Liver (tissue), 9 donors: ENCODE results near the gene ASB1. TPM values are rescaled to one million over a fixed set of nuclear protein-coding genes. Genes with fewer than 3 reads are reported as not detected.

Experiments
- DNase-seq: peaks from one replicate; pipeline ENCODE4 v3.0.0-alpha.2; 2017; ENCODE audit warnings: low spot score
- H3K27ac ChIP-seq, 2 donors: one replicate each; pipeline ENCODE4 v1.7.0; 2013; ENCODE audit warnings: inconsistent platforms in 2 of 2, low read length in 2 of 2, control low read depth in 1 of 2, low read depth in 1 of 2, mild to moderate bottlenecking in 1 of 2
- H3K27me3 ChIP-seq, 4 donors: one replicate each; pipeline versions ENCODE4 v1.6.1 to v1.7.0; 2013; ENCODE audit warnings: low read length in 3 of 4, inconsistent platforms in 1 of 4, mild to moderate bottlenecking in 1 of 4, moderate library complexity in 1 of 4; ENCODE audit not compliant: control insufficient read depth in 4 of 4, insufficient read depth in 4 of 4
- H3K36me3 ChIP-seq, 4 donors: one replicate each; pipeline versions ENCODE4 v1.6.1 to v1.7.0; 2013; ENCODE audit warnings: low read length in 3 of 4, mild to moderate bottlenecking in 3 of 4, low read depth in 1 of 4, moderate library complexity in 1 of 4; ENCODE audit not compliant: control insufficient read depth in 4 of 4, insufficient read depth in 3 of 4
- H3K4me1 ChIP-seq, 4 donors: one replicate each; pipeline versions ENCODE4 v1.6.1 to v1.7.0; 2013; ENCODE audit warnings: low read length in 3 of 4, mild to moderate bottlenecking in 3 of 4, moderate library complexity in 1 of 4; ENCODE audit not compliant: control insufficient read depth in 4 of 4, insufficient read depth in 4 of 4
- H3K4me3 ChIP-seq, 3 donors: one replicate each; pipeline versions ENCODE4 v1.6.1 to v1.7.0; 2013; ENCODE audit warnings: low read length in 3 of 3, control low read depth in 1 of 3, low read depth in 1 of 3, mild to moderate bottlenecking in 1 of 3
- H3K9ac ChIP-seq, 2 donors: one replicate each; pipeline ENCODE4 v1.7.0; 2013; ENCODE audit warnings: low read length in 2 of 2, mild to moderate bottlenecking in 2 of 2, moderate library complexity in 2 of 2, control low read depth in 1 of 2, low read depth in 1 of 2
- H3K9me3 ChIP-seq, 4 donors: one replicate each; pipeline versions ENCODE4 v1.6.1 to v1.7.0; 2013; ENCODE audit warnings: low read length in 3 of 4; ENCODE audit not compliant: control insufficient read depth in 4 of 4
- ATF3 ChIP-seq: IDR thresholded peaks from 2 replicates; pipeline ENCODE4 v1.6.1; 2016; ENCODE audit warnings: antibody characterized with exemption
- CTCF ChIP-seq: fragments of 150-350 bp; IDR thresholded peaks from 2 replicates; pipeline ENCODE4 v1.5.1; 2017; ENCODE audit warnings: improper control_type of control experiment, low read depth, low read length; ENCODE audit not compliant: missing input control
- EGR1 ChIP-seq, 2 donors: IDR thresholded peaks; 2 replicates each; pipeline ENCODE4 v1.6.1; 2016 to 2018; ENCODE audit warnings: antibody characterized with exemption in 2 of 2, low read depth in 2 of 2
- FOXA1 ChIP-seq: IDR thresholded peaks from 2 replicates; pipeline ENCODE4 v1.6.1; 2016; ENCODE audit warnings: antibody characterized with exemption
- FOXA2 ChIP-seq: IDR thresholded peaks from 2 replicates; pipeline ENCODE4 v1.6.1; 2016; ENCODE audit warnings: antibody characterized with exemption
- GABPA ChIP-seq, 2 donors: IDR thresholded peaks in 1 of 2; conservative IDR thresholded peaks in 1 of 2; 2 replicates each; pipeline ENCODE4 v1.6.1; 2016; ENCODE audit warnings: antibody characterized with exemption in 2 of 2, mild to moderate bottlenecking in 1 of 2, moderate library complexity in 1 of 2
- HNF4A ChIP-seq, 2 donors: conservative IDR thresholded peaks; 2 replicates each; pipeline ENCODE4 v1.6.1; 2016; ENCODE audit warnings: antibody characterized with exemption in 2 of 2, mild to moderate bottlenecking in 2 of 2
- HNF4G ChIP-seq: IDR thresholded peaks from 2 replicates; pipeline ENCODE4 v1.6.1; 2016; ENCODE audit warnings: antibody characterized with exemption
- JUND ChIP-seq, 2 donors: IDR thresholded peaks; 2 replicates each; pipeline ENCODE4 v1.6.1; 2016; ENCODE audit warnings: antibody characterized with exemption in 2 of 2
- MAX ChIP-seq: IDR thresholded peaks from 2 replicates; pipeline ENCODE4 v1.6.1; 2016; ENCODE audit warnings: antibody characterized with exemption
- NR2F2 ChIP-seq: IDR thresholded peaks from 2 replicates; pipeline ENCODE4 v1.6.1; 2016; ENCODE audit warnings: antibody characterized with exemption
- REST ChIP-seq: IDR thresholded peaks from 2 replicates; pipeline ENCODE4 v1.6.1; 2016; ENCODE audit warnings: antibody characterized with exemption, mild to moderate bottlenecking
- RXRA ChIP-seq, 2 donors: IDR thresholded peaks; 2 replicates each; pipeline ENCODE4 v1.6.1; 2017 to 2018; ENCODE audit warnings: antibody characterized with exemption in 2 of 2, mild to moderate bottlenecking in 1 of 2
- SP1 ChIP-seq: IDR thresholded peaks from 2 replicates; pipeline ENCODE4 v1.6.1; 2018; ENCODE audit warnings: antibody characterized with exemption, mild to moderate bottlenecking
- YY1 ChIP-seq: IDR thresholded peaks from 2 replicates; pipeline ENCODE4 v1.6.1; 2016; ENCODE audit warnings: antibody characterized with exemption, mild to moderate bottlenecking
- ZBTB33 ChIP-seq: IDR thresholded peaks from 2 replicates; pipeline ENCODE4 v1.6.1; 2016; ENCODE audit warnings: antibody characterized with exemption
- WGBS: extraction: QIAGEN DNeasy Blood & Tissue Kit; methylation state at CpG from one replicate; pipeline ENCODE4 v1.1.7; 2013; 5-methylcytosine and 5-hydroxymethylcytosine counted together
- polyA plus RNA-seq, 2 donors: library from polyadenylated mRNA; stranded (reverse) in 1 of 2; unstranded in 1 of 2; fragments of 200-250 nt in 1 of 2; fragments of >200 nt in 1 of 2; fragmentation: Nextera tagmentation in 1 of 2; extraction: Ambion mirVana in 1 of 2; gene quantifications; one replicate each; pipeline versions ENCODE4 v1.2.1 to v1.2.3, GENCODE V29; 2013 to 2015
- total RNA-seq, 2 donors: library from RNA; depleted of rRNA; stranded (reverse); fragments of >200 nt; gene quantifications; one replicate each; pipeline ENCODE4 v1.2.3, GENCODE V29; 2014
- donor health status: healthy.
- donor health status: healthy.
- donor health status: healthy.
- donor health status: healthy.
- donor health status: healthy.

The ASB1 gene
- total and polyA plus RNA-seq, 4 donors = 6.1 to 15.2 (median 10.5) TPM

- peak overlapping the region in 1 of 2 donors; percentile 75 for H3K9ac ChIP-seq
- peaks cover 16 to 29% (median 23%) of the 10 kb centered on the region in 4 donors for H3K4me1 ChIP-seq
- H3K27ac ChIP-seq = peak overlapping the region; percentile 88 to 92
Measured at GRCh38 chr2:238439917-238440316, 13.2 kb downstream of the ASB1 start.

GRCh38 chr2:238440331-238440730 is 13.6 kb downstream of the ASB1 start:
- no peaks in the 10 kb centered on the region for H3K9me3 ChIP-seq
- peak overlapping the region; percentile 88 to 92 for H3K27ac ChIP-seq
- H3K4me3 ChIP-seq = no peak overlapping the region
- TF ChIP-seq ZBTB33 = no peak
- no peak for TF ChIP-seq NR2F2
- no peak for TF ChIP-seq HNF4A (conservative IDR thresholded peaks at IDR 0.05)
- no peak for TF ChIP-seq YY1
- TF ChIP-seq CTCF = no peak
- no peak for TF ChIP-seq HNF4G
- TF ChIP-seq FOXA2 = no peak
- no peak for TF ChIP-seq JUND (IDR thresholded peaks at IDR 0.05)
- no peak for TF ChIP-seq MAX
- TF ChIP-seq RXRA (IDR thresholded peaks at IDR 0.05) = no peak
- TF ChIP-seq GABPA (IDR thresholded peaks at IDR 0.05 in 1 of 2, conservative IDR thresholded peaks at IDR 0.05 in 1 of 2) = no peak
- TF ChIP-seq SP1 = no peak
- TF ChIP-seq EGR1 (IDR thresholded peaks at IDR 0.05; ENCODE audit: low read depth in 2 of 2) = no peak
- no peak for TF ChIP-seq REST
- TF ChIP-seq FOXA1 = no peak
- no peak for TF ChIP-seq ATF3
- H3K4me1 ChIP-seq = peaks cover 18 to 33% (median 23%) of the 10 kb centered on the region in 4 donors
- WGBS = 69% methylated on average over 4 of the region's 4 CpGs
- no peaks in the 10 kb centered on the region for H3K27me3 ChIP-seq
- DNase-seq = no peak
- peak overlapping the region in 1 of 2 donors; percentile 75 for H3K9ac ChIP-seq
- H3K36me3 ChIP-seq = peaks cover 2 to 16% (median 8%) of the 10 kb centered on the region in 4 donors

More at GRCh38 chr2:238439917-238440316, 13.2 kb downstream of the ASB1 start:
- H3K36me3 ChIP-seq = peaks cover 5 to 17% (median 8%) of the 10 kb centered on the region in 4 donors
- WGBS = 81% methylated on average over 2 of the region's 2 CpGs
- no peaks in the 10 kb centered on the region for H3K27me3 ChIP-seq
- H3K4me3 ChIP-seq = no peak overlapping the region
- TF ChIP-seq GABPA (IDR thresholded peaks at IDR 0.05 in 1 of 2, conservative IDR thresholded peaks at IDR 0.05 in 1 of 2) = no peak
- no peaks in the 10 kb centered on the region for H3K9me3 ChIP-seq
- DNase-seq = no peak
